ENCODE results near the gene RPLP1. TPM values are rescaled to one million over a fixed set of nuclear protein-coding genes. Genes with fewer than 3 reads are reported as not detected.

The RPLP1 gene
- 1,299 TPM for total RNA-seq
- long read RNA-seq, transcript RPLP1-202 (3 exons, 445 nt), result minor isoform, 8 of 1,108 reads
- long read RNA-seq, transcript RPLP1-204 (3 exons, 940 nt), result minor isoform, 5 of 1,108 reads
- long read RNA-seq, transcript RPLP1-201 (4 exons, 1,197 nt), result major isoform, 1,061 of 1,108 reads
- long read RNA-seq, partial matches to known transcripts, result 26 of 1,108 reads
- long read RNA-seq, other reads (novel, unspliced or antisense), result 7 of 1,108 reads

GRCh38 chr15:69452692-69453521 lies at the start of gene RPLP1:
TSS of gene RPLP1 (plus strand) at chr15:69452818. CDS start at chr15:69452949, 131 bp downstream.
- H3K27me3 ChIP-seq (ENCODE audit: low read depth), result no peaks in the 10 kb centered on the region
- intact Hi-C loops (cut with micrococcal nuclease), result no loop called here
- peak within 1 kb of the TSS; percentile 94 for H3K27ac ChIP-seq (replicated peaks)
- H3K4me3 ChIP-seq, result peak within 1 kb of the TSS; percentile 92
- peak; percentile 96 for DNase-seq
- H3K36me3 ChIP-seq, result peaks cover 37% of the 10 kb centered on the region
- H3K4me1 ChIP-seq, result peaks cover 47% of the 10 kb centered on the region
- TF ChIP-seq, protein P1, sequence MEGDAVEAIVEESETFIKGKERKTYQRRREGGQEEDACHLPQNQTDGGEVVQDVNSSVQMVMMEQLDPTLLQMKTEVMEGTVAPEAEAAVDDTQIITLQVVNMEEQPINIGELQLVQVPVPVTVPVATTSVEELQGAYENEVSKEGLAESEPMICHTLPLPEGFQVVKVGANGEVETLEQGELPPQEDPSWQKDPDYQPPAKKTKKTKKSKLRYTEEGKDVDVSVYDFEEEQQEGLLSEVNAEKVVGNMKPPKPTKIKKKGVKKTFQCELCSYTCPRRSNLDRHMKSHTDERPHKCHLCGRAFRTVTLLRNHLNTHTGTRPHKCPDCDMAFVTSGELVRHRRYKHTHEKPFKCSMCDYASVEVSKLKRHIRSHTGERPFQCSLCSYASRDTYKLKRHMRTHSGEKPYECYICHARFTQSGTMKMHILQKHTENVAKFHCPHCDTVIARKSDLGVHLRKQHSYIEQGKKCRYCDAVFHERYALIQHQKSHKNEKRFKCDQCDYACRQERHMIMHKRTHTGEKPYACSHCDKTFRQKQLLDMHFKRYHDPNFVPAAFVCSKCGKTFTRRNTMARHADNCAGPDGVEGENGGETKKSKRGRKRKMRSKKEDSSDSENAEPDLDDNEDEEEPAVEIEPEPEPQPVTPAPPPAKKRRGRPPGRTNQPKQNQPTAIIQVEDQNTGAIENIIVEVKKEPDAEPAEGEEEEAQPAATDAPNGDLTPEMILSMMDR (IDR thresholded peaks at IDR 0.05; ENCODE audit: borderline replicate concordance), result no peak
- H3K9me3 ChIP-seq (replicated peaks), result no peaks in the 10 kb centered on the region

DNA sequence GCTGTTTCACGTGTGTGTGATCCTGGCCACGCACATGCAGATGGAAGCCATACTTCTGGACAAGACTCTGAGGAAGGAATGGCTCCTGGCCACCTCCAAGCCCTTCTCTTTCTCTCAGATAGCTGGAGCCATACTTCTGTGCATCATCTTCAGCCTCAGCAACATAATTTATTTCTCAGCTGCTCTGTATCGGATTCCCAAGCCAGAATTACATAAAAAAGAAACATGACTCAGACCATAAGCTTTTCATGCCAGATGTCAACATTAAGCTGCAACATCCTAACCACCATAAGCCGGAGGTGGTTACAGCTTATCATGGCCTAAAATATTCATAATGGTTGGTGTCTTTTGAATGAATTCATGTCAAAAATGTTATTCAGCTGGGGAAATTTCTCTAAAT lies 49.0 kb upstream of the RPLP1 start:
- Histone ChIP-seq H3K4me1 (no peaks in the 10 kb centered on the region), H3K27me3 (ENCODE audit: low read depth) (no peaks in the 10 kb centered on the region), H3K36me3 (no peaks in the 10 kb centered on the region), H3K27ac (replicated peaks) (no peak overlapping the region), H3K4me3 (no peak overlapping the region), H3K9me3 (replicated peaks) (no peaks in the 10 kb centered on the region)
- DNase-seq, result no peak
- intact Hi-C loops (cut with micrococcal nuclease), result no loop called here
- TF ChIP-seq, protein P1 (IDR thresholded peaks at IDR 0.05; ENCODE audit: borderline replicate concordance), result no peak

DNA sequence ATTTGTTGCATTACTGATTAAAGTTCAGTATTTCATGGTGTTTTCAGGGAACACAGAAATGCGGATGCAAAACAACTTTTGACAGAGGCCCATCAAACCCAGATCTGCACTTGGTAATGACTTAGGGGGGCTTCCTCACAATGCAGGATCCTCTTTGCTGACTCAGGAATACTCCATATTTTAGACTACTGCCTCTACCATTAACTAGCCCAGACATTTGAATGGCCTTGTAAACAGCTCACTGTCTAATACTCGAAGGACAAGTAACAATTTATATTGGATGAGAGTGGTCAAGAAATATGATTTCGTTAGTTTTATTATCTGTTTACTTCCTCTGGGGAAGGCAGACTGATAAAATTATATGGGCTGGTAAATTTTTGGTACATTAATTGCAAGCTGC lies 47.5 kb upstream of the RPLP1 start:
- Histone ChIP-seq H3K27me3 (ENCODE audit: low read depth) (no peaks in the 10 kb centered on the region), H3K27ac (replicated peaks) (no peak overlapping the region), H3K36me3 (no peaks in the 10 kb centered on the region), H3K4me3 (no peak overlapping the region), H3K4me1 (no peaks in the 10 kb centered on the region), H3K9me3 (replicated peaks) (no peaks in the 10 kb centered on the region)
- TF ChIP-seq, protein P1 (IDR thresholded peaks at IDR 0.05; ENCODE audit: borderline replicate concordance), result no peak
- intact Hi-C loops (cut with micrococcal nuclease), result no loop called here
- DNase-seq, result no peak

GRCh38 chr15:69407719-69408400 lies 44.8 kb upstream of the RPLP1 start:
- Histone ChIP-seq H3K4me1 (no peaks in the 10 kb centered on the region), H3K36me3 (no peaks in the 10 kb centered on the region), H3K27me3 (ENCODE audit: low read depth) (no peaks in the 10 kb centered on the region), H3K4me3 (no peak overlapping the region), H3K9me3 (replicated peaks) (no peaks in the 10 kb centered on the region), H3K27ac (replicated peaks) (no peak overlapping the region)
- no peak for DNase-seq
- TF ChIP-seq, protein P1 (IDR thresholded peaks at IDR 0.05; ENCODE audit: borderline replicate concordance), result no peak
- intact Hi-C loops (cut with micrococcal nuclease), result no loop called here

GRCh38 chr15:69408841-69409240 lies 43.8 kb upstream of the RPLP1 start:
- peaks cover 4% of the 10 kb centered on the region for H3K4me1 ChIP-seq
- intact Hi-C loops (cut with micrococcal nuclease), result no loop called here

More at GRCh38 chr15:69408841-69409240, 43.8 kb upstream of the RPLP1 start:
- Histone ChIP-seq H3K36me3 (no peaks in the 10 kb centered on the region), H3K9me3 (replicated peaks) (no peaks in the 10 kb centered on the region), H3K4me3 (no peak overlapping the region), H3K27ac (replicated peaks) (no peak overlapping the region), H3K27me3 (ENCODE audit: low read depth) (no peaks in the 10 kb centered on the region)
- no peak for DNase-seq
- TF ChIP-seq, protein P1 (IDR thresholded peaks at IDR 0.05; ENCODE audit: borderline replicate concordance), result no peak
